Osteoblast (primary cell): ENCODE measurements around the gene IZUMO1. TPM values are rescaled to one million over a fixed set of nuclear protein-coding genes. Genes with fewer than 3 reads are reported as not detected.

ENCODE experiments used
- DNase-seq: peaks from one replicate; pipeline ENCODE4 v3.0.0; 2011; ENCODE audit warnings: low spot score, mixed read lengths; ENCODE audit not compliant: insufficient read length; ENCODE audit errors: missing footprints
- H2AFZ ChIP-seq: 2 replicates; pipeline ENCODE4 v1.6.0; 2011; ENCODE audit warnings: mild to moderate bottlenecking, low read length
- H3K27ac ChIP-seq: 2 replicates; pipeline ENCODE4 v1.5.1; 2011; ENCODE audit warnings: mild to moderate bottlenecking, low read depth, low read length, moderate library complexity
- H3K27me3 ChIP-seq: 2 replicates; pipeline ENCODE4 v1.6.0; 2012; ENCODE audit warnings: mild to moderate bottlenecking, control low read depth, inconsistent platforms, low read length, moderate library complexity; ENCODE audit not compliant: insufficient read depth
- H3K36me3 ChIP-seq: 2 replicates; pipeline ENCODE4 v1.5.1; 2011; ENCODE audit warnings: mild to moderate bottlenecking, low read length, control low read depth, moderate library complexity; ENCODE audit not compliant: insufficient read depth
- H3K4me1 ChIP-seq: 2 replicates; pipeline ENCODE4 v1.5.1; 2011; ENCODE audit warnings: mild to moderate bottlenecking, low read length, control low read depth, moderate library complexity; ENCODE audit not compliant: insufficient read depth
- H3K4me2 ChIP-seq: 2 replicates; pipeline ENCODE4 v1.6.0; 2011; ENCODE audit warnings: mild to moderate bottlenecking, low read length; ENCODE audit not compliant: insufficient read depth
- H3K4me3 ChIP-seq: fragments of 200-600 bp; sonication (generic); 3 replicates; pipeline ENCODE4 v1.5.1; 2012; ENCODE audit warnings: mild to moderate bottlenecking, low read length, inconsistent platforms; ENCODE audit not compliant: insufficient read depth
- H3K79me2 ChIP-seq: 2 replicates; pipeline ENCODE4 v1.6.0; 2012; ENCODE audit warnings: mild to moderate bottlenecking, low read length, control low read depth, inconsistent platforms; ENCODE audit not compliant: insufficient read depth
- H3K9me3 ChIP-seq: 2 replicates; pipeline ENCODE4 v1.5.1; 2011; ENCODE audit warnings: low read depth, low read length, control low read depth
- H4K20me1 ChIP-seq: 2 replicates; pipeline ENCODE4 v1.6.0; 2012; ENCODE audit warnings: mild to moderate bottlenecking, low read length, control low read depth; ENCODE audit not compliant: insufficient read depth
- total RNA-seq: library from RNA; depleted of rRNA; stranded (reverse); fragments of >200 nt; gene quantifications from 2 replicates; pipeline ENCODE4 v1.2.3, GENCODE V29; 2012
- TF ChIP-seq, protein P1 (sequence below): IDR thresholded peaks from 2 replicates; pipeline ENCODE4 v1.5.1; 2011; ENCODE audit warnings: mild to moderate bottlenecking, low read depth, low read length, moderate library complexity; ENCODE audit errors: extremely low read depth

The IZUMO1 gene
- total RNA-seq, 1 donor: not detected

DNA sequence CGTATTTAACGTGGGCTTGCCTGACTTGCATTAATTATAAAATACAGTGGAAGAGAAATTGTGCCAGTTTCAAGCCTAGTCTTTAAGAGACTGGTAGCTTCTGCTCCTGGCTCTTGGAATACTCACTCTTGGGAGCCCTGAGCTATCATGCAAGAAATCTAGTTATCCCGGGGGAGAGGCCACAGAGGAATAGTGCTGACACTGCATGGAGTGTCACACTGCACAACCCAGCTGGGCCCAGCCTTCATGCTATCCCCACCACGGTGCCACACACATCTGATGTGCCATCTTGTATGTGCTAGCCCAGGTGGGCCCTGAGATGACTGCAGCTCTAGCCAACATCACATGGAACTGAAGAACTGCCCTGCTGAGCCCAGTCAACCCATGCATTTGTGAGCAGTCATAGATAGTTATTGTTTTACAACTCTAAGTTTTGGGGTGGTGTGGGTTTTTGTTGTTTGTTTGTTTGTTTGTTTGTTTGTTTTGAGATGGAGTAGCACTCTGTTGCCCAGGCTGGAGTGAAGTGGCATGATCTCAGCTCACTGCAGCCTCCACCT, 35.5 kb downstream of the IZUMO1 start:
- no peak overlapping the region for H3K4me2 ChIP-seq
- no peak overlapping the region for H3K4me3 ChIP-seq
- DNase-seq: peak; percentile 11
- peaks cover 12% of the 10 kb centered on the region for H3K79me2 ChIP-seq
- H3K36me3 ChIP-seq: no peaks in the 10 kb centered on the region
- TF ChIP-seq, protein P1, sequence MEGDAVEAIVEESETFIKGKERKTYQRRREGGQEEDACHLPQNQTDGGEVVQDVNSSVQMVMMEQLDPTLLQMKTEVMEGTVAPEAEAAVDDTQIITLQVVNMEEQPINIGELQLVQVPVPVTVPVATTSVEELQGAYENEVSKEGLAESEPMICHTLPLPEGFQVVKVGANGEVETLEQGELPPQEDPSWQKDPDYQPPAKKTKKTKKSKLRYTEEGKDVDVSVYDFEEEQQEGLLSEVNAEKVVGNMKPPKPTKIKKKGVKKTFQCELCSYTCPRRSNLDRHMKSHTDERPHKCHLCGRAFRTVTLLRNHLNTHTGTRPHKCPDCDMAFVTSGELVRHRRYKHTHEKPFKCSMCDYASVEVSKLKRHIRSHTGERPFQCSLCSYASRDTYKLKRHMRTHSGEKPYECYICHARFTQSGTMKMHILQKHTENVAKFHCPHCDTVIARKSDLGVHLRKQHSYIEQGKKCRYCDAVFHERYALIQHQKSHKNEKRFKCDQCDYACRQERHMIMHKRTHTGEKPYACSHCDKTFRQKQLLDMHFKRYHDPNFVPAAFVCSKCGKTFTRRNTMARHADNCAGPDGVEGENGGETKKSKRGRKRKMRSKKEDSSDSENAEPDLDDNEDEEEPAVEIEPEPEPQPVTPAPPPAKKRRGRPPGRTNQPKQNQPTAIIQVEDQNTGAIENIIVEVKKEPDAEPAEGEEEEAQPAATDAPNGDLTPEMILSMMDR: no peak
- no peaks in the 10 kb centered on the region for H4K20me1 ChIP-seq
- no peak overlapping the region for H2AFZ ChIP-seq
- H3K27ac ChIP-seq: no peak overlapping the region
- no peaks in the 10 kb centered on the region for H3K9me3 ChIP-seq
- no peaks in the 10 kb centered on the region for H3K27me3 ChIP-seq
- H3K4me1 ChIP-seq: peaks cover 22% of the 10 kb centered on the region

DNA sequence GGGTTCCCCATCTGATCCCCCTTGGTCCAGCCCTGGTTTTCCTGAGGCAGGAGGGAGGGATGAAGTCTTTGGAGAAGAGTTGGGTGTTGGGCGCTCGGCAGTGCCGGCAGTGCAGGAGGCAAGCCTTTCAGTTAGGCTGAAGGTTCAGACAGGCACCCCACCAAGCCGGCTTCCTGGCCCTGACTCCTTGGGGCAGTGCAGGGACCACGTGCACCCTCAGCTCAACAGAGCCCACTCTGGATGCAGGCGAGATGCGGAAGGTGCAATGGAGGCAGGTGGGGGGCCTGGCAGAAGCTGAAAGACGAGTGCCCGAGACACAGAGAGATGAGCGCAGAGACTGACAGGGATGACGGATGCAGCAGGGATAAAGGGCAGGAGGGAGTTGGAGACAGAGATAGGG, 38.2 kb downstream of the IZUMO1 start:
- peaks cover 7% of the 10 kb centered on the region for H3K4me1 ChIP-seq
- peak; percentile 11 for DNase-seq
- H3K9me3 ChIP-seq: no peaks in the 10 kb centered on the region
- H3K27ac ChIP-seq: no peak overlapping the region
- no peak overlapping the region for H3K4me2 ChIP-seq
- H3K4me3 ChIP-seq: no peak overlapping the region
- TF ChIP-seq, protein P1: no peak
- H3K36me3 ChIP-seq: no peaks in the 10 kb centered on the region
- peaks cover under 1% of the 10 kb centered on the region for H3K79me2 ChIP-seq
- no peak overlapping the region for H2AFZ ChIP-seq
- H3K27me3 ChIP-seq: no peaks in the 10 kb centered on the region
- H4K20me1 ChIP-seq: no peaks in the 10 kb centered on the region

DNA sequence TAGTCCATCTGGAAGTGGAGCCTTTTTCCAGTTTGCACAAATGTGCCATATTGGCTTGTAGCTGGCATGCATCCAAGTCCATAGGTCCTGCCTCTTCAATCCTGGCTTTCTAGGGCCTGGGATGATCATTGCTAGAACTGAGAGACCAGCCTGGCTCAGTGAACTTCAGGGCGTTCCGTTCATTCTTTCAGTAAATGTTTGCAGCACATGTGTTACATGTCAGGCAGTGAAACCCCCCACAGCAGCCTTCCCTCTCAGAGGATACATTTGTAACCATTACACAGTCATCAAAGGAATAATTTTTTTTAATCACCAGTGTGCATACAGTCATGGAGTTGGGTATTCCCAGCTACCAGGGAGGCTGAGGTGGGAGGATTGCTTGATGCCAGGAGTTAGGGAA, 41.3 kb downstream of the IZUMO1 start:
- no peak overlapping the region for H3K4me2 ChIP-seq
- no peaks in the 10 kb centered on the region for H3K4me1 ChIP-seq
- H3K79me2 ChIP-seq: no peaks in the 10 kb centered on the region
- no peaks in the 10 kb centered on the region for H3K9me3 ChIP-seq
- no peaks in the 10 kb centered on the region for H4K20me1 ChIP-seq
- TF ChIP-seq, protein P1: no peak
- no peak overlapping the region for H3K4me3 ChIP-seq
- DNase-seq: peak; percentile 32
- no peak overlapping the region for H3K27ac ChIP-seq
- H3K27me3 ChIP-seq: no peaks in the 10 kb centered on the region
- H3K36me3 ChIP-seq: peaks cover 3% of the 10 kb centered on the region
- no peak overlapping the region for H2AFZ ChIP-seq

DNA sequence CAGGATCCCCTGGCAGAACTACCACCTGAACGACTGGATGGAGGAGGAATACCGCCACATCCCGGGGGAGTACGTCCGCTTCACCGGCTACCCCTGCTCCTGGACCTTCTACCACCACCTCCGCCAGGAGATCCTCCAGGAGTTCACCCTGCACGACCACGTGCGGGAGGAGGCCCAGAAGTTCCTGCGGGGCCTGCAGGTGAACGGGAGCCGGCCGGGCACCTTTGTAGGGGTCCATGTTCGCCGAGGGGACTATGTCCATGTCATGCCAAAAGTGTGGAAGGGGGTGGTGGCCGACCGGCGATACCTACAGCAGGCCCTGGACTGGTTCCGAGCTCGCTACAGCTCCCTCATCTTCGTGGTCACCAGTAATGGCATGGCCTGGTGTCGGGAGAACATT, 43.4 kb downstream of the IZUMO1 start:
- no peak overlapping the region for H3K4me3 ChIP-seq
- no peaks in the 10 kb centered on the region for H4K20me1 ChIP-seq
- no peaks in the 10 kb centered on the region for H3K9me3 ChIP-seq
- peaks cover 4% of the 10 kb centered on the region for H3K4me1 ChIP-seq
- TF ChIP-seq, protein P1: no peak
- H3K4me2 ChIP-seq: no peak overlapping the region
- peaks cover 3% of the 10 kb centered on the region for H3K36me3 ChIP-seq
- H3K27ac ChIP-seq: no peak overlapping the region
- no peaks in the 10 kb centered on the region for H3K27me3 ChIP-seq
- no peak for DNase-seq
- H3K79me2 ChIP-seq: no peaks in the 10 kb centered on the region
- no peak overlapping the region for H2AFZ ChIP-seq
